ENCODE measurements around the gene AQP11. TPM values are rescaled to one million over a fixed set of nuclear protein-coding genes. Genes with fewer than 3 reads are reported as not detected.

Gene AQP11
- total and polyA plus RNA-seq, 2 donors (not counting 3 experiments of a cell fraction or from before 2014, with no cell fraction given): 0.22 to 0.55 TPM

Small RNA genes within 50 kb of the gene (small RNA-seq; reads per million reads assigned to genes)
- gene RNU7-59P (ENCODE audit: insufficient read depth, insufficient read length, low read depth, low replicate concordance): not detected

Other genes starting within 250 kb of the AQP11 start
- gene PAK1, start 115.9 kb upstream of the AQP11 start, total RNA-seq: 11.2 and 12.9 TPM in 2 replicates
- gene PAK1, start 115.9 kb upstream of the AQP11 start, polyA plus RNA-seq: 5.0 and 5.6 TPM in 2 replicates
- 89.9 and 99.7 TPM in 2 replicates for gene CLNS1A, start 47.8 kb downstream of the AQP11 start, total RNA-seq
- gene CLNS1A, start 47.8 kb downstream of the AQP11 start, polyA plus RNA-seq: 59.0 and 84.5 TPM in 2 replicates
- gene RSF1, start 230.8 kb downstream of the AQP11 start, total RNA-seq: 55.1 and 58.6 TPM in 2 replicates
- gene RSF1, start 230.8 kb downstream of the AQP11 start, polyA plus RNA-seq: 4.9 and 10.0 TPM in 2 replicates
- 51.0 and 57.1 TPM in 2 replicates for gene AAMDC, start 231.2 kb downstream of the AQP11 start, total RNA-seq
- gene AAMDC, start 231.2 kb downstream of the AQP11 start, polyA plus RNA-seq: 28.2 and 48.1 TPM in 2 replicates

Data from endothelial cell of umbilical vein (primary cell).